Stimulated activated CD8-positive, alpha-beta memory T cell treated with anti-CD3 and anti-CD28 coated beads, Interleukin-12 subunit alpha, Interleukin-12 subunit beta, amount 100 ng/mL, for 4 hours (primary cell): ENCODE measurements around the gene RFTN1.

Source experiments
- DNase-seq: peaks from one replicate; pipeline ENCODE4 v3.0.0-alpha.2; 2020; ENCODE audit warnings: low read depth

RFTN1 gene

GRCh38 chr3:16513141-16514020 lies at the start of gene RFTN1:
RFTN1 (minus strand) TSS chr3:16513699; CDS start chr3:16493869, 19,830 bp downstream.
- peak; percentile 38 for DNase-seq

GRCh38 chr3:16559653-16560365 lies 46.3 kb upstream of the RFTN1 start:
- DNase-seq: no peak

- DNase-seq: no peak
Observed at GRCh38 chr3:16554126-16554525, 40.6 kb upstream of the RFTN1 start.

GRCh38 chr3:16552757-16553156 lies 39.3 kb upstream of the RFTN1 start:
- DNase-seq: no peak

- DNase-seq: no peak
Observed at GRCh38 chr3:16551342-16551976, 38.0 kb upstream of the RFTN1 start.

- peak; percentile 38 for DNase-seq
Observed at GRCh38 chr3:16550676-16551341, 37.3 kb upstream of the RFTN1 start.

GRCh38 chr3:16550305-16550675 lies 36.8 kb upstream of the RFTN1 start:
- DNase-seq: no peak

- DNase-seq: no peak
Observed at GRCh38 chr3:16548721-16549120, 35.2 kb upstream of the RFTN1 start.

GRCh38 chr3:16547561-16548357 lies 34.3 kb upstream of the RFTN1 start:
- DNase-seq: no peak

GRCh38 chr3:16546186-16547010 lies 32.9 kb upstream of the RFTN1 start:
- no peak for DNase-seq

GRCh38 chr3:16545413-16546185 lies 32.1 kb upstream of the RFTN1 start:
- DNase-seq: no peak

- DNase-seq: no peak
Observed at GRCh38 chr3:16543242-16543864, 29.9 kb upstream of the RFTN1 start.

- no peak for DNase-seq
Observed at GRCh38 chr3:16538507-16538906, 25.0 kb upstream of the RFTN1 start.

- no peak for DNase-seq
Observed at GRCh38 chr3:16536996-16537395, 23.5 kb upstream of the RFTN1 start.

- DNase-seq: no peak
Observed at GRCh38 chr3:16536344-16536663, 22.8 kb upstream of the RFTN1 start.

- DNase-seq: no peak
Observed at GRCh38 chr3:16534640-16535262, 21.3 kb upstream of the RFTN1 start.

- DNase-seq: no peak
Observed at GRCh38 chr3:16533928-16534574, 20.6 kb upstream of the RFTN1 start.

GRCh38 chr3:16529264-16529663 lies 15.8 kb upstream of the RFTN1 start:
- DNase-seq: no peak
